ENCODE measurements around the gene SLC38A2.

DNA sequence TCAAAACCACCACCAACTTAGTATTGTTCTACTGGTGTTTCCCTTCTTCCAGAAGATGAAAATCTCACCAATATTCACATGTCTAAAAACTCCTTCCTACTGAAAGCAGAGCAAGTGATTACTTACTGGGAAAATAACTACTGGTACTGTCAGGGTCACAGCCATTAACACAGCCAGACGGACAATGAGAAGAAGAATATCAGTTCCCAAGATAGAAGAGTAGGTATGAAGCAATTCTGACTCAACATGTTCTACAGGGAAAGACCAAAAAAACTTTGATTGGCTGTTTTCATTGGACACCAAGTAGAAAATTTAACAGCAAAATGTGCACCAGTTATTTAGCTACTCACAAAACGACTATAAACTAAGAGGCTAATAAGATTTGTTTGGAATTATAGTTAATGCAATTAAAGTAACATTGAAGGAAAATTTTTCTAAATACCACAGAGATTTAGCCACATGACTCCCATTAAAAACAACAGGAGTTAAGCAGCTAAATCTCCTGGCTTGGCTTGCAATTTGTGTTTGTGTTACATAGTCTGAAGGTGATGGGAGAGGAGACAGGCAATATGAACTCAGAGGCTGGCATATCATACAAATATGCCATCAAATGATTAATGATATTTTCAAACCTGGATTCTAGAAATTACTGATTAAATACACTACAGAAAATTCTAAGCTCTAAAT is 9.5 kb downstream of the SLC38A2 start:
- no peak for TF ChIP-seq POLR2A (IDR thresholded peaks at IDR 0.05)
- TF ChIP-seq, protein P1, sequence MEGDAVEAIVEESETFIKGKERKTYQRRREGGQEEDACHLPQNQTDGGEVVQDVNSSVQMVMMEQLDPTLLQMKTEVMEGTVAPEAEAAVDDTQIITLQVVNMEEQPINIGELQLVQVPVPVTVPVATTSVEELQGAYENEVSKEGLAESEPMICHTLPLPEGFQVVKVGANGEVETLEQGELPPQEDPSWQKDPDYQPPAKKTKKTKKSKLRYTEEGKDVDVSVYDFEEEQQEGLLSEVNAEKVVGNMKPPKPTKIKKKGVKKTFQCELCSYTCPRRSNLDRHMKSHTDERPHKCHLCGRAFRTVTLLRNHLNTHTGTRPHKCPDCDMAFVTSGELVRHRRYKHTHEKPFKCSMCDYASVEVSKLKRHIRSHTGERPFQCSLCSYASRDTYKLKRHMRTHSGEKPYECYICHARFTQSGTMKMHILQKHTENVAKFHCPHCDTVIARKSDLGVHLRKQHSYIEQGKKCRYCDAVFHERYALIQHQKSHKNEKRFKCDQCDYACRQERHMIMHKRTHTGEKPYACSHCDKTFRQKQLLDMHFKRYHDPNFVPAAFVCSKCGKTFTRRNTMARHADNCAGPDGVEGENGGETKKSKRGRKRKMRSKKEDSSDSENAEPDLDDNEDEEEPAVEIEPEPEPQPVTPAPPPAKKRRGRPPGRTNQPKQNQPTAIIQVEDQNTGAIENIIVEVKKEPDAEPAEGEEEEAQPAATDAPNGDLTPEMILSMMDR (IDR thresholded peaks at IDR 0.05), result no peak

All from transverse colon (tissue), 3 donors.